HT-29 (cell line): ENCODE results near the gene KCTD20. TPM values are rescaled to one million over a fixed set of nuclear protein-coding genes. Genes with fewer than 3 reads are reported as not detected.
"Not testable (repeated sequence)": the region's sequence is repeated elsewhere in the genome, so short reads cannot be mapped to it uniquely, and the experiment has no call there.

ENCODE experiments used
- DNase-seq: peaks from one replicate; pipeline ENCODE4 v3.0.0-alpha.2; 2015; ENCODE audit warnings: low spot score
- total RNA-seq: library from RNA; depleted of rRNA; stranded (reverse); fragments of >200 nt; shearing (Covaris generic); gene quantifications from 2 replicates; pipeline ENCODE4 v1.2.3, GENCODE V29; 2014

Gene KCTD20
- total RNA-seq, 1 experiment from 2014 or later, result 16.8 TPM

GRCh38 chr6:36443471-36444428, 950 bp downstream of the KCTD20 start:
- peak; percentile 72 for DNase-seq

GRCh38 chr6:36444470-36444869, 1.7 kb downstream of the KCTD20 start:
- DNase-seq, result no peak

DNA sequence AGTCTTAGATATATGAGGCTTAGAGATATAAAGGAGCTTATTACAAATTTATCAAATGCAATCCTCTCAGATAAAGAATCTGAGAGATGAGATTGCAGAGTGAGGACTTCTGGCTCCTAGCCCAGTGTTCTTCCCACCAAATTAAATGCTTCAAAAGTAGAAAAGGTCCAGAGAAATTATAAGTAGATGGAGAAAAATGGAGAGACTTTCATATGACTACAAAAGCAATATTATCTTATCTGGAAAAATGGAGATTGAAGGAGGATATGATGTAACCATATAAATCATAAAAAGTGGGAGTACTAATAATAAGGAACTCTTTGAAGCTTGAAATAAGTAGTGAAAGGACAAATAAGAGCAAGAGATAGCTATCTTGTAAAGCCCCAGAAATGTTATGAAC, 2.8 kb downstream of the KCTD20 start:
- no peak for DNase-seq

- not testable (repeated sequence) for DNase-seq
Observed at GRCh38 chr6:36449173-36449572, 6.4 kb downstream of the KCTD20 start.

DNA sequence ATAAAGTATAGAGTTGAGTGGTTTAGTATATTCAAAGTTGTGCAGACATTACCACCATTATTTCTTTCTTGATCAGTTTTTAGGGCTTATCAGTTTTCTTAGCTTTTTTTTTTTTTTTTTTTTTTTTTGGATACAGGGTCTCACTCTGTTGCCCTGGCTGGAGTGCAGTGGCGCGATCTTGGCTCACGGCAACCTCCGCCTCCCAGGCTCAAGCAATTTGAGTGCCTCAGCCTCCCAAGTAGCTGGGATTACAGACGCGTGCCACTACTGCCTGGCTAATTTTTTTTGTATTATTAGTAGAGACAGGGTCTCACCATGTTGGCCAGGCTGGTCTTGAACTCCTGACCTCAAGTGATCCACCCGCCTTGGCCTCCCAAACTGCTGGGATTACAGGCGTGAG, 10.1 kb downstream of the KCTD20 start:
- DNase-seq, result not testable (repeated sequence)

DNA sequence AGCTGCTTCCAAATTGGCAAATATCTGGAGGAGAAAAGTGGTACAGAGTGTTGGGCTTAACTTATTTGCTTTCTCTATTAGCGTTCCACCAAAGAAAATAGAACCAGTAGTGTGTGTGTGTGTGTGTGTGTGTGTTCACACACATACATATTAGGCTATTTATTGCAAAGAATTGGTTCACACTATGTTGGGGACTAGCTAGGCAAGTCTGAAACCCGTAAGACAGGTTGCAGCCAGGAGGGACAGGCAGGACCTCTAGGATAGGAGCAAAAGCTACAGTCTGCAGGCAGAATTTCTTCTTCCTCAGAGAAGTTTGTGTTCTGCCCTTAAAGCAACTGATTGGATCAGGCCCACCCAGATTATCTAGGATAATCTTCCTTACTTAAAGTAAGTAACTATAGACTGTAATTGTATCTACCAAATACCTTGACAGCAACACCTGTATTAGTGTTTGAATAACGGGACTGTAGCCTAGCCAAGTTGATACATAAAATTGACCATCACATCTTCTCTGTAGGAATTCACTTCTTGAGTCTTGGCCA, 12.8 kb downstream of the KCTD20 start:
- DNase-seq, result peak; percentile 43

DNA sequence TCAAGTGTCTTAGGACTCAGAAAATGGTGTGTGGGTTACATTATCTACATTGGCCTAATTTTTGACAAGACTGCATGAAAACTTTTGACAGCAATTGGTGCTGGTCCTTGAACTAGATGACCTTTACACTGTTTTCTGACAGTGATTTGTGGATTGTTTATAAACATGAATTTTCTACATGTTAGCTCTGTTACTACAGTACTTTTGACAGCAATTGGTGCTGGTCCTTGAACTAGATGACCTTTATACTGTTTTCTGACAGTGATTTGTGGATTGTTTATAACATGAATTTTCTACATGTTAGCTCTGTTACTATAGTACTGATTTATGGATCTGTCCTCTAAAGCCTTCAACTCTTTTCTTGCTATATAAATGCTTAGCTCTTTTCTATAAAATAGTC, 16.7 kb downstream of the KCTD20 start:
- DNase-seq, result no peak

DNA sequence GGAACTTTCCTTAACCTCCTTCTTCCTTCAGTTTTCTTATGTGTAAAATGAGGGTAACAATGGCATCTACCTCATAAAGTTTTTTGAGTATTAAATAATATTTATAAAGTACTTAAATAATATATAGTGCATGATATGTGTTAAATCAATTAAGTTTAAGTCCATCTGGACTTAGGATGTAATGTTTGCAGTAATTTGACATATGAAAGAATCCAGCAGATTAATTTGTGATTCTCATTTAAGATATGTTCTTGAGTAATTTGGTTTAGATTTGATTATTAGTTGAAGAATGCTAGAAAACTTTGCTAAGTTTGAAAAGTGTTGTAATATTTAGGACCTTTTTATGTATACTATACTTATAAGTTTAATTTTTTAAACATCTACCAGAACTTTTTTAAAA, 18.1 kb downstream of the KCTD20 start:
- DNase-seq, result no peak

DNA sequence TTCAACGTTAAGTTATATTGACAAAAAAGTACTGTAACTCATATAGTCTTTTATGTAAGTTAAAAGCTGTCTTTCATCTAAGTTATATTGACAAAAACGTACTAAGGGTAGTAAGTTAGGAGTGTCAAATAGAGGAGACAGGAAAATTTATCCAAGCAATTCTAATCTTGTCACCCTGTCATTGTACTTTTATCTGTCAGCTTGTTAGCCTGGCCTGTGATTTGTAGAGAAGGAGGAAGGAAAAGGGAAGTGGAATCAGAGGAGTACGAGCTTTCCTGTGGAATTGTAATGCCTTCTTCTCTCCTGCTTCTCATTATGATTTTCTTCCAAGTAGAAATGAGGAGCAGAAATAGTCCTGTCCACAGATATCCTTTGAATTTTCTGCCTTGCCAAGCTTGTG, 18.8 kb downstream of the KCTD20 start:
- no peak for DNase-seq

DNA sequence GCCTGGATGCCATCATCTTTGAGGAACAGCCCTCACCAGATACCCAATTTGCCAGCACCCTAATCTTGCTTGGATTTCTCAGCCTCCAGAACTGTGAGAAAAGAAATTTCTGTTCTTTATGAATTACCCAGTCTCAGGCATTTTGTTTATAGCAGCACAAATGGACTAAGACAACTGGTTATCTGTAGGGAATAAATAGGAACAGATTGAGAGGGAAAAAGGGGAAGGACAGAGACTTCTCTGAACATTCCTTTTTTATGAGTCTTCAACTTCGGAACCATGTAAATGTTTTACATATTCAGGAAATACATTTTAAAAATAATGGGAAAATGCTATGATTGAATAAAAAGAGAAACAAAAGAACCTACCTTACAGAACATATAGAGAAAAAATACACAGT, 20.9 kb downstream of the KCTD20 start:
- no peak for DNase-seq

GRCh38 chr6:36464233-36464632, 21.4 kb downstream of the KCTD20 start:
- DNase-seq, result no peak

DNA sequence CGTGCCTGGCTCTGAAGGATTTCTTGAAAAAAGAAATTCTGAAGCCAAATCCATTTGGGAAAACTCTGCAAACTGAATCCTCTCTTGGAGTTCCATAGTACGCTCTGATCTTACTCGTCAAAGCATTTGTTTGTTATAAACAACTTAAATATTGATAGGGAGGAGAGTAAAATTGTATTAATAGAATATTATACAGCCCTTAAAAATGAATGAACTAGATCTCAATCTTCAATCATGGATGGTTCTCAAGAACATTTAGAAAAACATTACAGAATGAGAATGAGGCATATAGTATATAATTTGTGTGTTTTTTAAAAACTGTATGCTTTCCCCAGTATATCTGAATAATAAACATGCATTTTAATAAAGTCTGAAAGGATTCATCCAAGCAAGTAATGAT, 24.8 kb downstream of the KCTD20 start:
- no peak for DNase-seq

DNA sequence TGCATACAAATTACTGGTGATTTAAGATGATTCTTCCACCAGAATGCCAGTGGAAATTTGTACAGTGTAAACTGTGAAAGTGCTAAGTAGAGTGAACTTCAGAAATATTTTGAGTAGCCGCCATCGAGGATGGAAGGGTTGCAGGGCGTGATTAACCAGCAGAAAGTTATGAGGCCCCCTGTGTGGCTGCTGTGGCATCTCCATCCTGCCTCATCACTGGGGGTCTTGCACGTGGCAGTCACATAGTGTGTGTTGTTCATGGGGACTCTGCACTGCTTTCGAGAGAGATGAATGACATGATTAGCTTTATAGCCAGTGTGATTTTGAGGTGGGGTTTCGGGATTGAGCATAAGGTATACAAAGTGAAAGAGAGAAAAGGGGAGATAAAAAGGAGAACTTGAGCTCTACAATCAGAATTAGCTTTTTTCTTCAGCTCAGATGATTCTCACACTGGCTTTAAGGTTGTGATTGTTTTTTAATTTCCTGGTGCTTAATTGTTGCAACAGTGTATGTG, 26.4 kb downstream of the KCTD20 start:
- DNase-seq, result no peak

DNA sequence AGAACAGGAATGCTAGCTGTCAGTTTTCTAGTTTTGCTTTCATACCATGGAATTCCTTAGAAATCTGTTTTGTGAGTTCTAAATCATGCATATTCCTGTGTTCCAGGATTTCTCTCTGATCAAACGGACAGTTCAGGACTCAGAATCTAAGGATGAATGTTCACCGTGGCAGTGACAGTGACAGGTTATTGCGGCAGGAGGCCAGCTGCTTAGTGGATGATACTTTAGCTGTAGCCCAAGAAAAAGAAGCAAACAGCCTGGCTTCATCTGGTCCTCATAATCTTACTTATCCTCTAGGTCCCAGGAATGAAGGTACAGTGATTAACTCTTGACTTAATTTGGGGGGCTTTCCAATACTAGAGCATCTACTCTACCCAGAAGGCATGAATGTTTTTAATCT, 27.1 kb downstream of the KCTD20 start:
- DNase-seq, result no peak

GRCh38 chr6:36478051-36478526, 35.3 kb downstream of the KCTD20 start:
- DNase-seq, result no peak

DNA sequence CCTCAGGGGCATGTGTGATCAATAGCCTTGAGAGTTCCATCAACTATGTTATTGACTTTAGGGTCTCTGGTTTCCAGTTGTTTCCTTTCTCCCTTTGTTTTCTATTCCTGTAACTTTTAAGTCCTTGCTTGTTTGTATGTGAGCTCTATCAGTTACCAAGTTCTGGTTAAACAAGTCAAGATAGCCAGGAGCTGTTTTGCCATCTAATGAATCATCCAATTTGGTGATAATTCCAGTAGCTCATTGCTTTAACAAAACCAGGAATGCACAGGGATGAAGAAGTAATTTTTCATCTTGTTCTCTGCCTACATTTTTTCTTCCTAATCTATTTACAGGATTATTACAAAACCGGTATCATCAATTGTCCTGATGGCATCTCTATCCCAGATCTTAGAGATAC, 36.5 kb downstream of the KCTD20 start:
- DNase-seq, result no peak

DNA sequence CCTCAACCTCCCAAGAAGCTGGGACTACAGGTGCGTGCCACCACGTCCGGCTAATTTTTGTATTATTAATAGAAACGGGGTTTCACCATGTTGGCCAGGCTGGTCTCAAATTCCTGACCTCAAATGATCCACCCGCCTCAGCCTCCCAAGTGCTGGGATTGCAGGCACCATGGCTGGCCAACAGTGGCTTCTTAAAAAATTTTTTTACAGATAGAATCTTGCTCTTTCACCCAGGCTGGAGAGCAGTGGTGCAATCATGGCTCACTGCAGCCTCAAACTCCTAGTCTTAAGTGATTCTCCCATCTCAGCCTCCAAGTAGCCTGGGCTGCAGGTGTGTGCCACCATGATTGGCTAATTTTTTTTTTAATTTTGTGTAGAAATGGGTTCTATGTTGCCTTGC, 40.5 kb downstream of the KCTD20 start:
- DNase-seq, result not testable (repeated sequence)

DNA sequence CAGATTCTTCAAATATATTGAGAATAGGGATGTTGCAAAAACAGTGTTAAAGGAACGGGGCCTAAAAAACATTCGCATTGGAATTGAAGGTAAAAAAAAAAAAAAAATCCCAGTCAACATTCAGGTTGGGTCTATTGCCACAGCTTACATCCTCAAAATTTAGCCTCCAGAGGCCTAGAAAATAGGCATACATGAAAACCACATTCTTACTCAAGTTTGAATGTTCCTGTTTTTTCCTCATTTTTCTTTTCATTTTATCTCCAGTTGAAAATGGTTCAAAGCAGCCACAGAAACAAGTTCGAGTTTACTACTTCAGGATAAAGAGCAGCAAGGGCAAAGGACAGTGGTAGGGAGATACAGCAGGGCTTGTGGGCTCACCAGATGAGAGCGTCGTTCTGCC, 41.9 kb downstream of the KCTD20 start:
- DNase-seq, result no peak

DNA sequence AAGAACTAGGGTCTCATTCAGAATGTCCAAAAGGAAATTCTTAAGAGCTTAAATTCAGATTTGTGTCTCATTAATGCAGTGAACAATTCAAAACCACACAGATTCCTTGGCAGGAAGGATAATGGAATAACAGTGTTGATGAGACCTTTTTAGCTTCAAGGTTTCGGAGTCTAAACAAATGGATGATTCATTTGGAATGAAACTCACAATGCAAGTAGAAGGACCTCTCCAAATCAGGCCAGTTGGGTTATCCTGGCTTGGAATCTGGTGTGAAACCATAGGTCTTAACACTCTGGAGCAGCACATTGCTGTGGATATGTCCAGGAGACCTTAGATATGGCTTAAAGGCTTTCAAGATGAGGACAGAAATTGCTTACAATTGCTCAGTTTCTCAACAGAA, 44.9 kb downstream of the KCTD20 start:
- no peak for DNase-seq

GRCh38 chr6:36488221-36488620, 45.4 kb downstream of the KCTD20 start:
- DNase-seq, result no peak

GRCh38 chr6:36489426-36489825, 46.6 kb downstream of the KCTD20 start:
- DNase-seq, result no peak

GRCh38 chr6:36491378-36491965, 48.7 kb downstream of the KCTD20 start:
- no peak for DNase-seq
